ENCODE results near the gene POTEM.
"Not testable (repeated sequence)": the region's sequence is repeated elsewhere in the genome, so short reads cannot be mapped to it uniquely, and the experiment has no call there.

Gene POTEM

GRCh38 chr14:19038060-19038664 is 70.9 kb downstream of the POTEM start:
- H3K9me3 ChIP-seq (ENCODE audit: control insufficient read depth, insufficient read depth, low read depth, low read length); H3K4me3 ChIP-seq (ENCODE audit: low read depth, low read length); H3K36me3 ChIP-seq (ENCODE audit: control insufficient read depth in 2 of 2, insufficient read depth in 1 of 2, low read length in 2 of 2); POLR2A ChIA-PET; H3K4me1 ChIP-seq (ENCODE audit: control insufficient read depth, insufficient read depth, low read length); H3K27ac ChIP-seq (ENCODE audit: extremely low read depth, low read depth, low read length); CTCF ChIA-PET: not testable (repeated sequence)

GRCh38 chr14:19038785-19039184 is 71.6 kb downstream of the POTEM start:
- H3K4me1 ChIP-seq (ENCODE audit: control insufficient read depth, insufficient read depth, low read length); H3K36me3 ChIP-seq (ENCODE audit: control insufficient read depth in 2 of 2, insufficient read depth in 1 of 2, low read length in 2 of 2); CTCF ChIA-PET; H3K27ac ChIP-seq (ENCODE audit: extremely low read depth, low read depth, low read length); H3K9me3 ChIP-seq (ENCODE audit: control insufficient read depth, insufficient read depth, low read depth, low read length); POLR2A ChIA-PET; H3K4me3 ChIP-seq (ENCODE audit: low read depth, low read length): not testable (repeated sequence)

GRCh38 chr14:19043384-19043783 is 76.2 kb downstream of the POTEM start:
- H3K9me3 ChIP-seq (ENCODE audit: control insufficient read depth, insufficient read depth, low read depth, low read length); POLR2A ChIA-PET; CTCF ChIA-PET; H3K4me3 ChIP-seq (ENCODE audit: low read depth, low read length); H3K36me3 ChIP-seq (ENCODE audit: control insufficient read depth in 2 of 2, insufficient read depth in 1 of 2, low read length in 2 of 2); H3K27ac ChIP-seq (ENCODE audit: extremely low read depth, low read depth, low read length); H3K4me1 ChIP-seq (ENCODE audit: control insufficient read depth, insufficient read depth, low read length): not testable (repeated sequence)
